Muscle of arm (tissue), 12 donors: ENCODE measurements around the gene B4GALNT4. TPM values are rescaled to one million over a fixed set of nuclear protein-coding genes. Genes with fewer than 3 reads are reported as not detected.
"Not testable (repeated sequence)": the region's sequence is repeated elsewhere in the genome, so short reads cannot be mapped to it uniquely, and the experiment has no call there.

Experiments used
- DNase-seq: peaks from one replicate; pipeline ENCODE4 v3.0.0-alpha.2; 2013
- polyA plus RNA-seq, 12 donors: library from polyadenylated mRNA; unstranded; fragments of 120-200 nt; gene quantifications; one replicate each; pipeline ENCODE4 v1.2.1, GENCODE V29; 2013; ENCODE audit not compliant: insufficient read length in 12 of 12

B4GALNT4 gene
- polyA plus RNA-seq, 12 donors, result 8.1 to 55.6 (median 14.5) TPM; not detected in 1

DNA sequence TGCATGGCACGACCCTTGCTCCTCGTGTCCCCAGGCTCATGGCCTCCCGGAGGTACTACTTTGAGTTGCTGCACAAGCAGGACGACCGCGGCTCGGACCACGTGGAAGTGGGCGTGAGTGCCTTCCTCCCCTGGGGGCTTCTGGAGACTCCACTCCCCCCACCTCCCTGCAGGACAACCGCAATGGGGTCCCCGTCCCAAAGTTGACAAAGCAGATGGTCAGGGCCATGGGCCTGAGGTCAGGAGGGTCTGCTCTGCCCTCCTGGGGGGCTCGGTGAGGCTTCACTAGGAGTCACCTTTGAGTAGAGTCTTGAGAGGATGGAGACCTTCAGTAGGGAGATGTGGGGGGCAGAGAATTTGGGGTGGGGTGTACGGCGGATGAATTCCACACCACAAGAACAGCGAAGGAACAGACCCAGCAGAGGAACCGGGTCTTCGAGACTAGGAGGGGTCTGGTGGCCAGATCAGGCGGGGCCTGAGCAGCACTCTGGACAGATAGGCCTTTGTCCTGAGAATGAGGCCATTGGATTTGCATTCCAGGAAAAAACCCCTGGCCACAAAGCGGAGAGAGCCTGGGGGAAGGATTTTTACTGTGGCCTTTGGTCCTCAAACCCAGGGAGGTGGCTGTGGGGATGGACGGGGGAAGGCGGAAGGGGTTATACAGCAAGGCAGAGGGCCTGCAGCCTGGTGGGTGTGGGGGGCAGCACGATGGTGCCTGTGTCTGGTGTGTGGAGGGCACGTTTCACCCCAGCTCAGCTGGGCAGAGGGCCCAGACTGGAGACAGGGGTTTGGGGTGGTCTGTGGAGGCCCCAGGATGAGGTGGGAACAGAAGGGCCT is 4.6 kb downstream of the B4GALNT4 start:
- no peak for DNase-seq

DNA sequence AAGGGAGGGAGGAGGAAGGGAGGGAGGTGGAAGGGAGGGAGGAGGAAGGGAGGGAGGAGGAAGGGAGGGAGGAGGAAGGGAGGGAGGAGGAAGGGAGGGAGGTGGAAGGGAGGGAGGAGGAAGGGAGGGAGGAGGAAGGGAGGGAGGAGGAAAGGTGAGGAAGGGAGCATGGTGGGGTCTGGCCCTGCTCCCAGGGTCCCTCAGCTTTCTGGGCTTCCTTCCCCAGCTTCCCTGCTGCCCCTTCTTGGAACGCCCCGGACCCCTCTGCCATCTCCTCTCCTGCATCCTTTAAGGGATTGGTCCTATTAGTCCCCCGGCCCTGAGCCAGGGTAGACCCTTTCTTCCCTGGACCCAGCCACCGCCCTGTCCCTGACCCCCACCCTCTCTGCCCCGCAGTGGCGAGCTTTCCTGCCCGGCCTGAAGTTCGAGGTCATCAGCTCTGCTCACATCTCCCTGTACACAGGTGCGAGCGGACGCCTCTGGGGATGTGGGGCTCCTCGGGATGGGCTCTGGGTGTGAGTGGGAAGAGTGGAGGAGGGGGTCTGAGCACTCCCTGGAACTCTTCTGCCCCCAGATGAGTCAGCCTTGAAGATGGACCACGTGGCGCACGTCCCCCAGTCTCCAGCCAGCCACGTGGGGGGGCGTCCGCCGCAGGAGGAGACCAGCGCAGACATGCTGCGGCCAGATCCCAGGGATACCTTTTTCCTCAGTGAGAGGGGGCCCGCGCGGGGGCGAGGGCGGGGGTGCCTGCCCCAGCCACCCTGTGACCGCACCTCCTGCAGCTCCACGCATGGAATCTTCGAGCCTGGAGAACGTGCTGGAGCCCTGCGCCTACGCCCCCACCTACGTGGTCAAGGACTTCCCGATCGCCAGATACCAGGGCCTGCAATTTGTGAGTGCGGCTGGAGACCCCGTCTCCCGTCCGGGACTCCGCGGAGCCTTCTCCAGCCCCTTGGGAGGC is 6.0 kb downstream of the B4GALNT4 start:
- no peak for DNase-seq

DNA sequence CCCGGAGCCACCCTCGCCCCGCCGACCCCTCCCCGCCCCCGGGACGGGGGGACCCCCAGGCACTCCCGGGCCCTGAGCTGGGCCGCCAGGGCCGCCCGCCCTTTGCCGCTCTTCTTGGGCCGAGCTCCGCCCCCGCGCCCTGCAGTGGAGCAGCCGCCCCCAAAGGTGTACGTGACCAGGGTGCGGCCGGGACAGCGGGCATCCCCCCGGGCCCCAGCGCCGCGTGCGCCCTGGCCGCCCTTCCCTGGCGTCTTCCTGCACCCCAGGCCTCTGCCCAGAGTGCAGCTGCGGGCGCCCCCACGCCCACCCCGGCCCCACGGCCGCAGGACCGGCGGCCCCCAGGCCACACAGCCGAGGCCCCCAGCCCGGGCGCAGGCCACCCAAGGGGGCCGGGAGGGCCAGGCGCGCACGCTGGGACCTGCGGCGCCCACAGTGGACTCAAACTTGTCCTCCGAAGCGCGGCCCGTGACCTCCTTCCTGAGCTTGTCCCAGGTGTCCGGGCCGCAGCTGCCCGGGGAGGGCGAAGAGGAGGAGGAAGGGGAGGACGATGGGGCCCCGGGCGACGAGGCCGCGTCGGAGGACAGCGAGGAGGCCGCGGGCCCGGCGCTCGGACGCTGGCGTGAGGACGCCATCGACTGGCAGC is 7.4 kb downstream of the B4GALNT4 start:
- no peak for DNase-seq

DNA sequence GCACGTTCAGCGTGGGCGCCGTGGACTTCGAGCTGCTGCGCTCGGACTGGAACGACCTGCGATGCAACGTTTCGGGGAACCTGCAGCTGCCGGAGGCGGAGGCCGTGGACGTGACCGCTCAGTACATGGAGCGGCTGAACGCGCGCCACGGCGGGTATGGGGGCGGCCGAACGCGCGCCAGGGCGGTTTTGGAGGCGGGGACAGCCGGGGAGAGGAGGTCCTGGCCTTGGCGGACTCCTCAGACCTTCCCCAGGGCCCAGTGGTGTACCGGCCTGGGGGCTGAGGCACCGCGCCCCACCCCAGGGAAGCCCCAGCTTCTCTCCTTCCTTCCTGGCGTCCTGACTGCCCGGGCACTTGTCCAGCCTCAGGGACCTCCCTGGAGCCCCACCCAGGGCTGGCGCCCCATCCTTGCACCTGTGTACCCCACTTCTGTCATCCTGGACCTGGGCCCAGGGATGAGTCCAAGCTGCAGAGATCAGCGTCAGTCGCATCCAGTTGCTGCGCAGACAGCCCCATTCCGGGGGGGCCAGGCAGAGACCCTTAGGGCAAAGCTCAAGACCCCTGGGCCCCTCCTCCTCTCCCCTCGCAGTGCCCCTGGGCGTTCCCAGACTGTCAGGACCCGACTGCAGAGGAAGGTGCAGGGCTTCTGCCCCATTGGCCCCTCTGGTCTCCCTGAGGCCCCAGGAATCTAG is 8.0 kb downstream of the B4GALNT4 start:
- DNase-seq, result no peak

DNA sequence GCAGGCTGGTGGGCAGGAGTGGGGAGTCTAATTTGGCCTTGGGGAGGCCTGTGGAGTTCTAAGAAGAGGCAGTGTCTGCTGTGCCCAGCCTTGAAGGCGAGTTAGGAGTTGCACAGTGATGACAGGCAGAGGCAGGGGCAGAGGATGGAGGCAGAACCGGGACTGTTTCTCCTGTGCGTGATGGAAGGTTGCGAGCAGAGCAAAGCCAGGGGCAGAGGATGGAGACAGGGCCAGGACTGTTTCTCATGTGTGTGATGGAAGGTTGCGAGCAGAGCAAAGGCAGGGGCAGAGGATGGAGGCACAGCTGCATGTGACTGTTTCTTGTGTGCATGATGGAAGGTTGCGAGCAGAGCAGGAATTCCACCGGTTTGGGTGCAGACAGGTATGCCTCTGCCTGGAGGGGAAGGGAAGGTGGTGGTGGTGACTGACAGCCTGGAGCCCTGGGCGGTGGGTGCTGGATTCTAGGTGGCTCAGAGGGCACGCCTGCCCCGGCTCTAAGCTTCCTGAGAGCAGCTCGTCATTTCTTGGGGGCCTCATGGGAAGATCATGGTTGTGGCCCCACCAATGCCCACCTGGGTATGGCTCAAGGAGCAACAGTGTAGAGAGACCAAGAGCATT is 8.7 kb downstream of the B4GALNT4 start:
- no peak for DNase-seq

DNA sequence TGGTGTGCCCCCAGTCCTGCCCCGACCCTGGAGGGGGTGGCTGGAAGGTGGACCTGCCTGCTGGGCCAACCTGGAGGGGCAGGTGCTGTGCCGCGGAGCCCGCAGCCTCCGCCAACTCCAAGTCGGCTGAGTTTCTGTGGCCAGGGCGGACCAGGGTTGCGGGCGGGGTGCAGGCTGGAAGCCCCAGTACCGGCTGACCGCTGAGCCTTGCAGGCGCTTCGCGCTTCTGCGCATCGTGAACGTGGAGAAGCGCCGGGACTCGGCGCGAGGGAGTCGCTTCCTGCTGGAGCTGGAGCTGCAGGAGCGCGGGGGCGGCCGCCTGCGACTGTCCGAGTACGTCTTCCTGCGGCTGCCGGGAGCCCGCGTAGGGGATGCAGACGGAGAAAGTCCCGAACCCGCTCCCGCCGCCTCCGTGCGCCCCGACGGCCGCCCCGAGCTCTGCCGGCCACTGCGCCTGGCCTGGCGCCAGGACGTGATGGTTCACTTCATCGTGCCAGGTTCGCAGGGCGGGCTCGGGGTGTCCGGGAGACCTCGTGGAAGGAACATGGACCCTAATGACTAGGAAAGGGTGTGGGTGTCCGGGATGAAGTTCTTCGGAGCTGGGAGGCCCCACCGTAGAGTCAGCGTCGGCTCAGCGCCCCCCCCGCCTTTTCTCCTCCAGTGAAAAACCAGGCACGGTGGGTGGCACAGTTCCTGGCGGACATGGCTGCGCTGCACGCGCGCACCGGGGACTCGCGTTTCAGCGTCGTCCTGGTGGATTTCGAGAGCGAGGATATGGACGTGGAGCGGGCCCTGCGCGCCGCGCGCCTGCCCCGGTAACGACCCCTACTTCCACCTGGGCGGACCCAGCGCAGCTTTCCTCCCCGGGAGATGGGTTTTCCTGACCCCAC is 10.2 kb downstream of the B4GALNT4 start:
- DNase-seq, result no peak

DNA sequence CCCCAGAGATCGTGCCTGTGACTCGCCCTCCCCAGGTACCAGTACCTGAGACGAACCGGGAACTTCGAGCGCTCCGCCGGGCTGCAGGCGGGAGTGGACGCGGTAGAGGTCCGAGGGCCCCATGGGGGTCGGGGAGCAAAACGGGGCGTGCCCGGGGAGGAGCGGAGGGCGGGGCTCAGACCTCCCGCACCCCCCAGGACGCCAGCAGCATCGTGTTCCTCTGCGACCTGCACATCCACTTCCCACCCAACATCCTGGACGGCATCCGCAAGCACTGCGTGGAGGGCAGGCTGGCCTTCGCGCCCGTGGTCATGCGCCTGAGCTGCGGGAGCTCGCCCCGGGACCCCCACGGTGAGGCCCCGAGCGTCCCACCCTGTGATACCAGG is 10.8 kb downstream of the B4GALNT4 start:
- DNase-seq, result no peak

DNA sequence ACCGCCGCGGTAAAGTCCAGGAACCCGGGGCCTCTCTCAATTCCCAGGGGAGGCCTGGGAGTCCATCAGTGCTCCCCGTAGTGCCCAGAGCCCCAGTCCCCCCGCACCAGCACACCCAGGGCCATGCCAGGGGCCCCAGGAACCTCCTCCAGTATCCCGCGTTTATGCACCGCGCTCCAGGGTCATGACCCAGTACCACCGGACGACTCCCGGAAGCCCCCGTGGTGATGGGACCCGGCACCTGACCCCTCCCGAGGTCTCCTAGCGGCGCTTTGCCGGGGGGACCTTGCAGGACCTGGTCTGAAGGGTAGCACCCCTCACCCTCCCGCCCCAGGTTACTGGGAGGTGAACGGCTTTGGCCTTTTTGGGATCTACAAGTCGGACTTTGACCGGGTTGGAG is 11.2 kb downstream of the B4GALNT4 start:
- DNase-seq, result no peak

DNA sequence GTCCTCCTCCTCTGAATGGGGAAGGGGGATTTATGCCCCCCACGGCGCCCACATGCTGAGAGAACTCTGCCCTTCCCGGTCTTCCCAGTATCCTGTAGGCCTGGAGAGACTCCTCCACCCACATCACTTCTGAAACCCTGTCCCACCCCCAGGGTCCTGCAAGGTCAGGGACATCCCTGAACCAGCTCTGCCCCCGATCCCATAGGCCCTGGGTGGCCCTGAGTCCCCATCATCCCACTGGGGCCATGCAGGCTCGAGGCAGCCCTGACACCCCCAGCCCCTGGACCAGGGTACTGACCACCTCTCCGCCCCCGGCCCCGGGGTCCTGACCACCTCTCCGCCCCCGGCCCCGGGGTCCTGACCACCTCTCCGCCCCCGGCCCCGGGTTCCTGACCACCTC is 11.7 kb downstream of the B4GALNT4 start:
- DNase-seq, result no peak

DNA sequence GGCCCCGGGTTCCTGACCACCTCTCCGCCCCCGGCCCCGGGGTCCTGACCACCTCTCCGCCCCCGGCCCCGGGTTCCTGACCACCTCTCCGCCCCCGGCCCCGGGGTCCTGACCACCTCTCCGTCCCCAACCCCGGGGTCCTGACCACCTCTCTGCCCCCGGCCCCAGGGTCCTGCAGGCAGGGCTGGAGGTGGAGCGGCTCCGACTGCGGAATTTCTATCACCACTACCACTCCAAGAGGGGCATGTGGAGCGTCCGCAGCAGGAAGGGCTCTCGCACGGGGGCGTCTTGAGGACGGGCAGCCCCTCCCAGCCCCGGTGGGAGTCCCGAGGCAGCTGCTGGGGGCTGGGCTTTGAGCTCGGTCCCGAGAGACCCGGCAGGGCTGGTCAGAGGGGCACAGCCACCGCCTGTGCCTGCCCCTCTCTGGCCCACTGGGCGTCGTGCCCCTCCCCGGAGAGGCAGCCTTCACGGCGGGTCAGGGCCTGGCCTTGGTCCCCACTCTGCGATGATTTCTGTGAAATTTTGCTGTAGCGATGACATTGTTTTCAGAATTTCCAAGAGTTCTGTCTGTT is 12.3 kb downstream of the B4GALNT4 start:
- DNase-seq, result no peak

DNA sequence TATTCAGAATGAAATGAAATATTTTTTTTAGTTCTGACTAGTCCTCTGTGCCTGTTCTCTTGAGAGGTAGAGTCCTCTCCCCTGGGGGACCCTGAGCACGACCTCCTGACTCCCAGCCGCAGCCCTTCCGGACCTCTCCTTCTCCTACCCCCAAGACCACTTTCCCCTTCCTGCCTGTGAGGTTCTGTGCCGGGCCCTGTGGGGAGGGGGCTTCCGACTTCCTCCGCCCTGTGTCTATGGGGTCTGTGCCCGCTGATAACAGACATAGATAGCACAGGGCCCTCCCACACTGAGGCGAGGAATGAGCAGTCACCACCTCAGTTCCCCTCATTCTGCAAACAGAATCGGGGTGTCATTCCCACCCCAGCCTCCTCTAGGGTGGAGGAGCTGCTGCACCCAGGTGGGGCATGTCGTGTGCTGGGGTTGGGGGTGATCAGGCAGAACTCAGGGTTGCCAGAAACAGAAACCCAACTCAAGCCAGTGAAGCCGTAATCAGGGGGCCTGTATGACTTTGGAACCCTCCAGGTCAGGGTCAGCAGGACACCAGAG is 12.9 kb downstream of the B4GALNT4 start:
- DNase-seq, result no peak

DNA sequence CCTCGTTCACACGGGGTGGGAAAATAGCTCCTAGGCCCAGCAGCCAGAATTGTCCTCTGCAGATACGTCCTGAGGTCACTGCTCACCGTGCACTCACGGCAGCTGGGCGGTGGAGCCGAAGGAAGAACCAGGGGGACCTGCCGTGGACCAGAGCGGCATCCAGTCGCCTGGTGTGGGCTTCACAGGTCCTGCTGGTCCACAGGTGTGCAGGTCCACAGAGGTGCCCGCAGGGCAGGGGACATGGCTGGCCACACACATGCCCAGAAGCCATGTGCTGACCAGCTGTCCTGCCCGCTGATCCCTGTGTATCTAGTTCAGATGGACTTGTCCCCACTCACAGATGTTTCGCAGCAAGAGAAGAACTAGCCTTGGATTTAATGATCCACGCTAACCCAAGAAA is 14.1 kb downstream of the B4GALNT4 start:
- DNase-seq, result no peak

DNA sequence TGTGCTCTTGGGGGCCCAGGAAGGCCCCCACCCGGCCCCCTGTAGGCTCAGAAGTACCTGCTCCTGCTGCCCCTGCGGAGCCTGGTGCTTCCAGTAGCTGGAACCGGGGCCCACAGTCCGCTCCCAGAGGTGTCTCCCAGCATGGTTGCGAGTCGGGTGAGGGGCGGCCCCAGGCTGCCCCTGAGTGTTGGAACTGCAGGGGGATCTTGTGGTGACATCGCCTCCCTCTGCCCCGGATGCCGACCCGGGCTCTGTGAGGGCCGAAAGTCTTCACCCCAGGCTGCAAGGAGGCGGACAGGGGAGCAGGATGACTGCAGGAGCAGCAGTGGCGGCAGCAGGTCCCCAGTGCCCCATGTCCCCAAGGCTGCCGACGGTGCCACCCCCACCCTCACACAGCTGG is 15.2 kb downstream of the B4GALNT4 start:
- no peak for DNase-seq

DNA sequence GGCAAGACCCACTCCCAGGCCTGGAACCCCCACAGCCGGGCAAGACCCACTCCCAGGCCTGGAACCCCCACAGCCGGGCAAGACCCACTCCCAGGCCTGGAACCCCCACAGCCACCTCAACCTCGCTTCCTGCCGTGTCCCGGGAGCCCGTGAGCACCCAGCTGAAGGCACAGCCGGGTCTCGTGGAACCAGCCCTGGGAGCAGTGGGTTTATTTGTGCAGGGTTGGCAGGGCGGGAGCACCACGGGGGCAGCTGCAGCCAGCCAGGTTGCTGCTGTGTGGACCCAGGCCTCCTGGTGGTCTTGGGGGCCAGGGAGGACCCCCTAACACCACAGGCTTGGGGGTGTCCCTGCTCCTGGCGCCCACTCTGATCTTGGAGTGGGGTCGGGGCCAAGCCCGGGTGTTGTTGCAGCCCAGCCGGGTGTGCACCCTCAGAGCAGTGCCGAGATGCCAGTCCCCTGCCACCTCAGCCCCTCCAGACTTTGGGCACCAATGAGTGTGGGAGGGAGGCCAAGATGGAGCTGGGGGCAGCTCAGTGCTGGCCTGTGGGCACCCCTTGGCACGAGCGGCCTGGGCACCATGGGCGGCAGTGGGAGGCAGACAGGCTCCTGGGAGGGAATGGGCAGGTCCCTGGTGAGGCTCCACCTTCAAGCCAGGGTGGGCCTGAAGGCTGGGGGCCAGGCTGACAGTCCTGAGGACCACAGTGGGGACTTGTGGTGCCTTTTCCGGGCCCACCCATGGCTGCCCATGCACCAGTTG is 16.5 kb downstream of the B4GALNT4 start:
- DNase-seq, result no peak

DNA sequence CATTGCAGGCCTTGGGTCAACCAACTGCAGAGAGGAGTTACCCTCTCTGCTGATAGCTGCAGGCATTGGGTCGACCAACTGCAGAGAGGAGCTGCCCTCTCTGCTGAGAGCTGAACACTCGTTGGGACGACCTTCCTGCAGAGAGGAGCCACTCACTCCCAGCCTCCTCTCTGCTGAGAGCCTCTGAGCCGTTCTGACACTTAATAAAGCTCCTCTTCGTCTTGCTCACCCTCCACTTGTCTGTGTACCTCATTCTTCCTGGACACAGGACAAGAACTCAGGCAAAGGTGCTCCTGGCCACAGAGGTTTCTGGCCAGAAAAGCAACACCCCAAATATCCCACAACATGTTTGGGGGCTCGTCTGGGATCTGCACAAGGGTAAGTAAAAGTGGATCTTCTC is 17.2 kb downstream of the B4GALNT4 start:
- no peak for DNase-seq

DNA sequence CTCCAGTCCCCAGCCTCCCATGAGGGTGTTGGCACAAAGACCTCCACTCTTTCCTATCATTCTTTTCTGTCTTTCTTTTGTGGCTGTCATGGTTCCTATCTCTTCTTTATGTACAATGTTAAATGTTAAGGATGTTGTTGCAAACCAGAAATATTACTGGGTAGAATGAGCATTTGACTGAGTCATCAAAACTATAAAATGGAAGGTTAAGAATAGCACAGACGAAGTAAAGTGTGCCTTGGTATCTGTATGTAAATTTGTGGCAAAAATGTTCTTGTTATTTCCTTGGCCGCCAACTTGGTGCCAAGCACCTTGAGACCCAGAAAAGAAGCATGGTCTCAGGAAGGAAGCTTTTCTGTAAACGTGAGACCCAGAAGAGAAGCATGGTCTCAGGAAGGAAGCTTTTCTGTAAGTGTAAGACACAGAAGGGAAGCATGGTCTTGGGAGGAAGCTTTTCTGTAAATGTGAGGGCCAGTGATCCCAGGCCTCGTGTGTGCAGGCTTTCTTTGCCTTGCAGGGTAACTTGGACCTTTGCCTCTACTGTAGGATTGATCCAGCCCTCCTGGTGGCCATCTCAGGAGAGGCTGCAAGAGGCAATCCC is 18.0 kb downstream of the B4GALNT4 start:
- no peak for DNase-seq

DNA sequence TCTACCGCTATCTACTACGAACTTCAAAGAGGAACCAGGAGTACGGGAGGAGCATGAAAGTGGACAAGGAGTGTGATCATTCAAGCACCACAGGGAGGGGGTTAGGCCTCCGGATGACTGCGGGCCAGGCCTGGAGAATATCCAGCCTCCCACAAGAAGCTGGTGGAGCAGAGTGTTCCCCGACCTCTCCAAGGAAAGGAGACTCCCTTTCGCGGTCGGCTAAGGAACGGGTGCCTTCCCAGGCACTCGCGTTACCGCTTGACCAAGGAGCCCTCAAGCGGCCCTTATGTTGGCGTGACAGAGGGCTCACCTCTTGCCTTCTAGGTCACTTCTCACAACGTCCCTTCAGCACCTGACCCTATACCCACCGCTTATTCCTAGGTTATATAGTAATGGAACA is 20.1 kb downstream of the B4GALNT4 start:
- not testable (repeated sequence) for DNase-seq

DNA sequence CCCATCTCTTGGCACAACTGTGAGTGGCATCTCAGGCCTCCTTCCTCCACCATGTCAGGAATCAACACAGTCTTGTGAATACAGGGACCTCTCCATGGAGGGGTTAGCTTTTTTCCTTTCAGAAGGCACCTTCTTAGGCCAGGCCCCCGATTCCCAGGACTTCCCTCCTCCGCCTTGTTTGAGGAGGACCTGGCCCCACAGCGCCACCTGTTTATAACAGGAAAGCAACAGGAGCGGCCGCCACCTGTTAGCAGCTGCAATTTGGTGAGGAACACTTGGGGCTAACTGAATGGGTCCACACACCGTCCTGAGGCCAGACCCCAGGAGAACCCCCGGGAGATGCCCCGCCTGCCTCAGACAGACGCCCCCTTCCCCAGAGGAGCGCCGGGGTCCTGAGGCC is 20.9 kb downstream of the B4GALNT4 start:
- no peak for DNase-seq
